Lower lobe of right lung (tissue), 2 donors: ENCODE results near the gene TEX55. TPM values are rescaled to one million over a fixed set of nuclear protein-coding genes. Genes with fewer than 3 reads are reported as not detected.

ENCODE experiments used
- ATAC-seq, 2 donors: fragments of 200-7000 bp; cut with Tn5 transposase; one replicate each; pipeline ENCODE4 v1.9.1; 2020 to 2022; ENCODE audit warnings: mild to moderate bottlenecking in 2 of 2, moderate library complexity in 2 of 2
- DNase-seq: peaks from one replicate; pipeline ENCODE4 v3.0.0-alpha.2; 2020
- H3K27ac ChIP-seq: fragments of 200-600 bp; one replicate; pipeline ENCODE4 v1.8.0; 2022
- H3K27me3 ChIP-seq: fragments of 200-600 bp; one replicate; pipeline ENCODE4 v1.8.0; 2022; ENCODE audit warnings: low read depth
- H3K36me3 ChIP-seq: fragments of 200-600 bp; one replicate; pipeline ENCODE4 v1.8.0; 2022; ENCODE audit warnings: mild to moderate bottlenecking
- H3K4me1 ChIP-seq: fragments of 200-600 bp; one replicate; pipeline ENCODE4 v1.8.0; 2022
- H3K4me3 ChIP-seq: fragments of 200-600 bp; one replicate; pipeline ENCODE4 v1.8.0; 2022; ENCODE audit warnings: mild to moderate bottlenecking
- H3K9me3 ChIP-seq: fragments of 200-600 bp; one replicate; pipeline ENCODE4 v1.8.0; 2022
- CTCF ChIP-seq: fragments of 200-600 bp; IDR thresholded peaks from one replicate; pipeline ENCODE4 v1.8.0; 2022; ENCODE audit warnings: antibody characterized with exemption, mild to moderate bottlenecking
- intact Hi-C: fragments of 100-400 bp; cut with DNase I; formaldehyde crosslinking; loops from one replicate; pipeline ENCODE4 v1.11.0; 2022
- total RNA-seq: library from RNA; stranded (reverse); fragmentation: NEBNext Ultra II Directional; extraction: Animal tissue kit (Norgen Biotek cat#: 25700); gene quantifications from one replicate; pipeline ENCODE4 v1.2.1, GENCODE V29; 2021
- donor health status: DM: no; HTN: yes; CAD: no; lungs with severe emphysema.

TEX55 gene
- total RNA-seq, 1 donor from 2014 or later = not detected

GRCh38 chr3:119140466-119140865 is 5.5 kb upstream of the TEX55 start:
- intact Hi-C loops = no loop called here
- no peak for TF ChIP-seq CTCF
- H3K27ac ChIP-seq = no peak overlapping the region

GRCh38 chr3:119145128-119145499 is 851 bp upstream of the TEX55 start:
- DNase-seq (no peak), ATAC-seq (no peak)
- Histone ChIP-seq H3K4me1 (no peaks in the 10 kb centered on the region), H3K9me3 (no peaks in the 10 kb centered on the region), H3K36me3 (no peaks in the 10 kb centered on the region), H3K27ac (no peak overlapping the region), H3K27me3 (no peaks in the 10 kb centered on the region), H3K4me3 (no peak overlapping the region)
- intact Hi-C loops = no loop called here
- no peak for TF ChIP-seq CTCF

More at GRCh38 chr3:119140466-119140865, 5.5 kb upstream of the TEX55 start:
- no peaks in the 10 kb centered on the region for H3K27me3 ChIP-seq
- no peaks in the 10 kb centered on the region for H3K4me1 ChIP-seq
- DNase-seq (no peak), ATAC-seq (no peak)
- H3K9me3 ChIP-seq = no peaks in the 10 kb centered on the region
- no peaks in the 10 kb centered on the region for H3K36me3 ChIP-seq
- no peak overlapping the region for H3K4me3 ChIP-seq

GRCh38 chr3:119146578-119147375 is 812 bp downstream of the TEX55 start:
- Histone ChIP-seq H3K36me3 (no peaks in the 10 kb centered on the region), H3K27ac (no peak overlapping the region), H3K9me3 (no peaks in the 10 kb centered on the region), H3K4me3 (no peak overlapping the region), H3K4me1 (no peaks in the 10 kb centered on the region), H3K27me3 (no peaks in the 10 kb centered on the region)
- no peak for TF ChIP-seq CTCF
- no peak for DNase-seq
- intact Hi-C loops = no loop called here
- peak in 1 of 2 donors; percentile 50 for ATAC-seq

- Histone ChIP-seq H3K9me3 (no peaks in the 10 kb centered on the region), H3K4me1 (no peaks in the 10 kb centered on the region), H3K36me3 (no peaks in the 10 kb centered on the region), H3K27ac (no peak overlapping the region), H3K4me3 (no peak overlapping the region), H3K27me3 (no peaks in the 10 kb centered on the region)
- TF ChIP-seq CTCF = no peak
- intact Hi-C loops = no loop called here
- ATAC-seq (no peak), DNase-seq (no peak)
Observed at GRCh38 chr3:119147494-119147893, 1.5 kb downstream of the TEX55 start.

GRCh38 chr3:119148493-119149180 is 2.7 kb downstream of the TEX55 start:
- TF ChIP-seq CTCF = no peak
- intact Hi-C loops = no loop called here

More at GRCh38 chr3:119148493-119149180, 2.7 kb downstream of the TEX55 start:
- no peaks in the 10 kb centered on the region for H3K36me3 ChIP-seq
- no peak overlapping the region for H3K4me3 ChIP-seq
- no peak overlapping the region for H3K27ac ChIP-seq
- H3K9me3 ChIP-seq = no peaks in the 10 kb centered on the region
- no peaks in the 10 kb centered on the region for H3K4me1 ChIP-seq
- no peak for ATAC-seq
- H3K27me3 ChIP-seq = no peaks in the 10 kb centered on the region
- DNase-seq = no peak
